ENCODE results near the gene PRKCB.

- TF ChIP-seq CTCF (IDR thresholded peaks at IDR 0.05; ENCODE audit: low read depth, low read length) (no peak), EZH2phosphoT487 (IDR thresholded peaks at IDR 0.05; ENCODE audit: low read depth) (no peak)
Measured at GRCh38 chr16:23902034-23902747, 66.4 kb downstream of the PRKCB start.

Data from OCI-LY3 (cell line).